Astrocyte (in vitro differentiated cells and primary cell): ENCODE measurements around the gene TNRC6A.

Experiments used
- EZH2 ChIP-seq: IDR thresholded peaks from 2 replicates; pipeline ENCODE4 v1.6.1; 2012; ENCODE audit warnings: mild to moderate bottlenecking, low read length, inconsistent platforms; ENCODE audit not compliant: insufficient read depth
- TF ChIP-seq, protein P1 (sequence below): IDR thresholded peaks from 2 replicates; pipeline ENCODE4 v1.5.1; 2011; ENCODE audit warnings: low read depth, mild to moderate bottlenecking, inconsistent platforms, low read length, moderate library complexity; ENCODE audit not compliant: insufficient read depth

DNA sequence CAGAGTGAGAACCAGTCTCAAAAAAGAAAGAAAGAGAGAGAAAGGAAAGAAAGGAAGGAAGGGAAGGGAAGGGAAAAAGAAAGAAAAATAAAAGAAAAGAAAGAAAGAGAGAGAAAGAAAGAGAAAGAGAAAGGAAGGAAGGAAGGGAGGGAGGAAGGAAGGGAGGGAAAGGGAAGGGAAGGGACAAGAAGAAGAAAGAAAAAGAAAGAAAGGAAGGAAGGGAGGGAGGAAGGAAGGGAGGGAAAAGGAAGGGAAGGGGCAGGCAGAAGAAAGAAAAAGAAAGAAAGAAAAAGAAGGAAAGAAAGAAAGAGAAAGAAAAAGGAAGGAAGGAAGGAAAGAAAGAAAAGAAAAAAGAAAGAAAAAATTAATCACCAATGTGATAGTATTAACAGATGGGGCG, 132.0 kb downstream of the TNRC6A start:
- TF ChIP-seq, protein P1, sequence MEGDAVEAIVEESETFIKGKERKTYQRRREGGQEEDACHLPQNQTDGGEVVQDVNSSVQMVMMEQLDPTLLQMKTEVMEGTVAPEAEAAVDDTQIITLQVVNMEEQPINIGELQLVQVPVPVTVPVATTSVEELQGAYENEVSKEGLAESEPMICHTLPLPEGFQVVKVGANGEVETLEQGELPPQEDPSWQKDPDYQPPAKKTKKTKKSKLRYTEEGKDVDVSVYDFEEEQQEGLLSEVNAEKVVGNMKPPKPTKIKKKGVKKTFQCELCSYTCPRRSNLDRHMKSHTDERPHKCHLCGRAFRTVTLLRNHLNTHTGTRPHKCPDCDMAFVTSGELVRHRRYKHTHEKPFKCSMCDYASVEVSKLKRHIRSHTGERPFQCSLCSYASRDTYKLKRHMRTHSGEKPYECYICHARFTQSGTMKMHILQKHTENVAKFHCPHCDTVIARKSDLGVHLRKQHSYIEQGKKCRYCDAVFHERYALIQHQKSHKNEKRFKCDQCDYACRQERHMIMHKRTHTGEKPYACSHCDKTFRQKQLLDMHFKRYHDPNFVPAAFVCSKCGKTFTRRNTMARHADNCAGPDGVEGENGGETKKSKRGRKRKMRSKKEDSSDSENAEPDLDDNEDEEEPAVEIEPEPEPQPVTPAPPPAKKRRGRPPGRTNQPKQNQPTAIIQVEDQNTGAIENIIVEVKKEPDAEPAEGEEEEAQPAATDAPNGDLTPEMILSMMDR: no peak
- no peak for TF ChIP-seq EZH2
